Activated CD4-positive, alpha-beta T cell treated with anti-CD3 and anti-CD28 coated beads for 24 hours (primary cell): ENCODE results near the gene ASAP3.

Experiments used
- DNase-seq, 2 donors: peaks; one replicate each; pipeline ENCODE4 v3.0.0-alpha.2; 2020; ENCODE audit warnings: low read depth in 2 of 2

ASAP3 gene

DNA sequence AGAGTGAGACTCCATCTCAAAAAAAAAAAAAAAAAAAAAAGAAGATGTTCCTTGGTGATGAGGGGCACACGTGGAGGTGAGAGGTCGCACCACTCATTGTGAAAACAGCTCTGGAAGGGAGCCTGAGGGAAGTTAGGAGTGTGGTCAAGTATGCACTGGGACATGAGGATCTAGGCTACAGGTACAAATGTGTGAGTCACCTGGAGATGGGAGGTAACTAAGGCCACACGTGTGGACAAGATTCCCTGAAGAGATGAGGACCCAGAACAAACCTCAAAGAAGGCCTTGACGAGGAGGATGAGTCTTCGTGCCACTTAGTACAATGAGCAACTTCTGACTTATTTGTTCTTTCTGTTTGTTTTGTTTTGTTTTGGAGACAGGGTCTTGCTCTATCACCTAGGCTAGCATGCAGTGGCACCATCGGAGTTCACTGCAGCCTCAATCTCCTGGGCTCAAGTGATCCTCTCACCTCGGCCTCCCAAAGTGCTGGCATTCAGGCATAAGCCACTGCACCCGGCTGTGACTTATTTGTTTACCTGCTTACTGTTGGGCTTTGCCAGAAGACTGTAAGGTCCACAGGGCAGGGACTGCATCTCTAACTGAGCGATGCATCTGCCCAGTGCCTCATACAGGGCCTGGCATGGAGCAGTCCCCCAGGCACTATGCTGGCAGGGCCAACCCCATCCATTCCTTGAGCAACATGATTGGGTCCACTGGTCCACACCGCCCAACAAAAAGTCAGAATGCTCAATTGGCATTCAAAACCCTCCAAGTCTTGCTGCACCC lies 6.4 kb downstream of the ASAP3 start:
- no peak for DNase-seq

DNA sequence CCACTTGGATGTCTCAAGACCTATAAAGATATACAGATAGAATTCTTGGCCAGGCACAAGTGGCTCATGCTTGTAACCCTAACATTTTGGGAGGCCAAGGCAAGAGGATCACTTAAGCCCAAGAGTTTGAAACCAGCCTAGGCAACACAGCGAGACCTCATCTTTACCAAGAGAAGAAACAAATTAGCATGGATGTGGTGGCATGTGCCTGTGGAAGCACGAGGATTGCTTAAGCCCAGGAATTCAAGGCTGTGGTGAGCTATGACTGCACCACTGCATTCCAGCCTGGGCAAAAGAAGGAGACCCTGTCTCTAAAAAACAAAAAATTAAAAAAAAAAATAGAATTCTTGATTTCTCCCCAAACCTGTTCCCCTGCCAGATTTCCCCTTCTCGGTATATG lies 8.3 kb downstream of the ASAP3 start:
- no peak for DNase-seq

DNA sequence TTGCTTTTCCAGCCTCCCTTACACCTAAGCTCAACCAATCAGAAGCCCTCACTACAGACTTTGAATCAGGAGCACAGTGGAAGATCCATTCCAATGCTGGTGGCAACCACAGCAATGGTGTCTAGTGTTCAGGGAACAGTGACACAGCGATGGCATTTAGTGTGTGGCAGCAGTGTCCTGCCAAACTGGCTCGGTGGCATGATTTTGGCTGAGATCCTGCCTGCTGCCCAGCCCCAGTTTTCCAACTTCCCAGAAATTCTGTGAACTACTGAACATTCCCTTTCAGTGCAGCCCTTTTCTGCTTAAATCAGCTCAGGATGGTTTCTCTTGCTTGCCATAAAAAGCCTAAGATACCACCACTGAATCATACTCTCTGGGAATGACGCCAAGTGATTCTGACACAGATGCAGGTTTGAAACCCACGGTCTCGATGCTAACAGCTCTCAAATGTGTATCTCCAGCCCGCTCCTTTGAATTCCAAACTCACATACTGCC lies 8.8 kb downstream of the ASAP3 start:
- DNase-seq = no peak

DNA sequence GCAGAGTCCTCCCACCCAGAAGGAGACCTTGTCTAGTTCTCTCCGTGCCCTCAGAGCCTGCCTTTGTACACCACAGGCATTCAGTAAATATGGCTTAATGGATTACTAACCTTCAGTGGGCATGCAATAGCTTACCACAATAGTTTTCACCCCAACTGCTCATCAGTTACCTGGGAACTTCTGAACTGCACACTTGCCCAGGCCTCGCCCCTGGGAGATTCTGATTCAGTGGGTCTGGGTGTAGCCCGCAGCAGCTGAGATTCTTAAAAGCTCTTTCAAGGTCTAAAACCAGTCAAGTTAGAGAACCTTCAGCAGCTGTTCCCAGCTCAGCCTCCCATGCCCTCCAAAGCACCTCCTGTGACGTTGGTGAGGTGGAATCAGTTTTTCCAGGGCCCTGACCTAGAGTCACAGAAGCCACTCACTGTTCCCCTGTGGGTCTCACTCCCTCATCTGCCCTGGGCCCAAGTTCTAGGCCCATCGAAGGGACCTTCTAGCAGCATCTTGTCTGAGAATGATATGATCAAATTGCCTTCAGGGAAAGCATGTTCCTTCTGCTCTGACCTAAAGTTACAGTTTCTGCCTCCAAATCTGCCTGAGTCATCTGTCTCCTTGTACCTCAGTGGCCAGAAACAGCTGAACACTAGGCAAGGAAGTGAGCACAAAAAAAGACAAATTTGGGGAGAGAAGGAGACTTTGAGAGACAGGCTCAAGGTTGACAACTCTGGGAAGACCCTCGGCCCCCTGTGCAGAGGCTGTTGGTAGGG lies 10.8 kb downstream of the ASAP3 start:
- DNase-seq = no peak

DNA sequence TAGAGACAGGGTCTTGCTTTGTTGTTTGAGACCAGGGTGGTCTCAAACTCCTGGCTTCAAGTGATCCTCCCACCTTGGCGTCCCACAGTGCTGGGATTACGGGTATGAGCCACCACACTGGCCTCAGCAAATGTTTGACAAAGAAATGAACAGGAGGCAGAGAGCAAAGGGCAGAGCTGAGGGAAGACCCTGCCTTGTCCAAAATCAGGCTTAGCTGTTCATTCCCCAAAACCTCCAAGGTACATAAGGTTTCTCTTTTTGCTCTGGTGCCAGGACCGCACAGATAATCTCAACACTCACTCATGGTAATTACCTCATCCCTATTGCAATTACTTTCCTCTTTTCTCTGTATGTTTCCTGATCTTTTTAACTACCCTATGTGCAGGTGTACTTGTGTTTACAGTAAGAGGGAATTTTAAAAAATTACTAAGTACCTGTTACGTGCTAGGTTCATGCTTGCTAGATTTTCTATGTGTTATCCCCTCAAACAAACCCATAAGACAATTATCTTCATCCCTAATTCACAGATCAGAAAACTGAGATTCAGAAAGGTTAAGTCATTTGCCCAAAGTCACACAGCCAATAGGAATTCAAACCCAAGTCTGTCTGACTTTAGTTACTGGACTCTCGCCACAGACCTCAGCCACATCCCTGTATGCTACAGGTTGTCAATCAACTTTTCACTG lies 11.5 kb downstream of the ASAP3 start:
- DNase-seq = no peak

DNA sequence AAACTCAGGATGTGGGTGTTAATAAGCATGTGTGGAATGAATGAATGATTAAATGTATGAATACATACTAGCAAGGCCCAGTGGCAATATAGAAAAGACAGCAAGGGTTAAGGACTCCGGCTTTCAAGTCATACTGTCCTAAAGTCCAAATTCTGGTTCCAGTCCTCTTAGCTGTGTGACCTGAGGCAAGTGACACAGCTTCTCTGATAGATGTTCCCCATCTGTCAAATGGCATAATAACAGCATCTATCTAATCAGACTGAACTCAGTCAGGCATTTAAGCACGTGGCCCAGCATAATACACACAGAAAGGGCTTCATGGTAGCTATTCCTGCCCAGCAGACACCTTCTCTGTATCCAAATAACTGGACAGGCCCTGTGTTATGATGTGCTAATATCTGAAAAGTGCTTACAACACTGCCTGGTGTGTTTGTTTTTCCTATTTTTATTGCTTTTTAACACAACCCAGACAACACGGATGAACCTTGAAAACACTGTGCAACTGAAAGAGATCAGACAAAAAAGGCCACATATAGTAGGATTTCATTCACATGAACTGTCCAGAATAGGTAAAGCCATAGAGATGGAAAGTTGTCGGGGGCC lies 12.4 kb downstream of the ASAP3 start:
- no peak for DNase-seq

DNA sequence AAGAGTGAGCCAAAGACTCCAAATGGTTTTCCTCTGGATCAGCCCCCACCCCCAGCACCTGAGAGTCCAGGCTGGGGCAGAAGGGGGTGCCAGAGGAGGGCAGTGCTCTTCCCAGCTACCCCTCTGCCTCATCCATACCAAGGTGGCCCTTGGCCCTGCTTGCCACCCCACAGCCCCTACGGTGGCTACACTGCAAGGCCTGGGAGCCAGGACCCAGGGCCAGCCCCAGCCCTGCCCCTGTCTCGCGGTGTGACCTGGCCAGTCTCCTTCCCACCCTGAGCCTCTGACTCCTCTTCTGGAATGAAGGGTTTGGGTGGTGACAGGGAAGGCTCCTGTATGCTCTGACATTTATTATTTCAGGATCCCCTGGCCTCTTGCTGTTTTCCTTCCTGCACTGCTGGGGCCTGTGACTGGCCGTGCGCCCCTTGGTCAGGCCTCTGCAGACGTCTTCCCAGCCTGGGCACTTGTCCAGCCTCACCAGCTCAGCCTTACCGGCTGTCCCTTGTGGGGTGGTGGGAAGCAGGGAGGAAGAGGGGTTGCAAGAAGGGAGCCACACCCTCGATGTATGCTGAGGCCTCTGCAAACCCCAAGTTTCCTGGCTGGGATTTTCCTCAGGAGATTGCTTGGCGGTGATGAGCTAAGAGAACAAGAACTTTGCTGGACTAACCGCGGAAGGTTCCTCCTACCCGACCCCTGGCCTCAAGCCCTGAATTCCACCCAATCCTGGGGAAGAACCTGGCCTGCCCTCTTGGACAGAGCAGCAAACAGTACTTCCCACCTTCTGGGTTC lies 13.5 kb downstream of the ASAP3 start:
- no peak for DNase-seq

DNA sequence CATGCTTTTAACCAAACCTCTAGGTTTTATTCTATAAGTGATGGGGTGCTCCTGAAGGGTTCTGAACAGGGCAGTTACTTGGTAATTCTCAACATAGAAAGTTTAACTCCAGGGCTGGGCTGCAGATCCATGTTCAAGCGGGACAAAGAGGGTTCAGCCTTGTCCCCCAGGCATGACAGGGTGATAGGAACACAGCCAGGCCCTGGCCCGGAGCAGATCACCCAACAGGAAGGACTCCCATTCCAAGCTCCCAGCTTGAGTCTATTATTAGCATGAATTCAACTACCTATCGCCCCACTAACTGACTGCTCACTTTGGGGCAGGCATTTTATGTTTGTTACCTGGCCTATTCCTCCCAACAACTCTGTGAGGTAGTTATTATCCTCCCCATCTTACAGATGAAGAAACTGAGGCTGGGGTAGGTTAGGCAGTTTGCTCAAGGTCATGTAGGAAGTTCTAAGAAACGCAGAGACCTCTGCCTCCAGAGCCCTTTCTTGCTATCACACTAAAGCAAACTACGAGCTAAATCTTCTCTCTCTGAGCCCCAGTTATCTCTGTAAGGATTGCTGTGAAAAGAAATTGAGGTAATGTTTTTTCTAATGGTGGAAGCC lies 14.5 kb downstream of the ASAP3 start:
- no peak for DNase-seq

DNA sequence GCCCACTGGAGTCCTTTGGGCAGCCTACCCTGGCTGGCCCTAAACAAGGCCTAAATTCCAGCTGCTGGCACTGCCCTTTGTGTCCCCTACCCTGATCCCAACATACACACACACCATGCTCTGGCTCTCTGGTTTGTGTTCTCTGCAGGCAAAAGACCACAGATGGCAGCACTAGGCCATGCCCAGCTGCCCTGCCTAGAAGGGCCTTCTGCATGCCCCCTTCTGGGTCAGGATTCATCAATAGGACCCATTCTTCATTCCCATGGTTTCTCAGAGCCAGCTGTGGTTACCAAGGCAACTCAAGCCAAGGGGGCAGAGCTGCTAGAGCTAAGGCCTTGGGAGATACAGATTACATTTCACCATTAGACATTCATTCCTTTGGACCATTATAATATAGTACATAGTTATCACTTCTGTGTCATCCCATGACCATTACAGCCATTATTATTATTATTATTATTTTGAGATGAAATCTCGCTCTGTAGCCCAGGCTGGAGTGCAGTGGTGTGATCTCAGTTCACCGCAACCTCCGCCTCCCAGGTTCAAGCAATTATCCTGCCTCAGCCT lies 17.5 kb downstream of the ASAP3 start:
- no peak for DNase-seq

DNA sequence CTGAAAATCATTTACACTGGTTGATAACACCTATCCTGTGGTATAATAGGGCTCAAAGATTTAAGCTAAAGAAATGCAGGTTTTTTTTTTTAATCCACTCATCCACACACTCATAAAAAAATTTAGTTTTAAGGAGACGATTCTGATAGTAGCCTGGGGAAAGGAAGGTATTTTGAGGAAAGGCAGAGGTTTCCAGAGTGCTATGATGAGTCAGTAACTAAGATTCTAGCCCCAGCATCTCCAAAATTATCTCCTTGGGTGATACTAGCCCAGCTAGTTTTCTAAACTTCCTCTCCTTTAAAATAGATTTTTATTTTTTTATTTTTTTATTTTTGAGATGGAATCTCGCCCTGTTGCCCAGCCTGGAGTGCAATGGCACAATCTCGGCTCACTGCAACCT lies 20.7 kb downstream of the ASAP3 start:
- no peak for DNase-seq

DNA sequence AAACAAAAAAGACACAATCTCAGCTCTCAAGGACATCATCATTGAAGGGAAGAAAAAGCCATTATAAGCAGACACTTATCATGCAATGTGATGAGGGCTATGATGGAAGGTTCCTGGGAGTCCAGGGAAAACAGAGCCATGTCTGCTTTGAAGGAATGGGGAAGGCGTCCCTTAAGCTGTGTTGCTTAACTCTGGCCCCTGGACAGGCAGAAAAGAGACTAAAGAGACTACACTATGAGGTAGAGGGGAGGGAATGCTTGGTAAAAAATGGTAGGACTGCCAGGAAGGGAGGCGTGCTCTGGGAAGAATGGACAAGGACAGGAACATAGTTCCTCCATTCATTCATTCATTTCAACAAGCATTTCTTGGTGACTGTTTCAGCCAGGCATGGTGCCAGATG lies 21.2 kb downstream of the ASAP3 start:
- no peak for DNase-seq

DNA sequence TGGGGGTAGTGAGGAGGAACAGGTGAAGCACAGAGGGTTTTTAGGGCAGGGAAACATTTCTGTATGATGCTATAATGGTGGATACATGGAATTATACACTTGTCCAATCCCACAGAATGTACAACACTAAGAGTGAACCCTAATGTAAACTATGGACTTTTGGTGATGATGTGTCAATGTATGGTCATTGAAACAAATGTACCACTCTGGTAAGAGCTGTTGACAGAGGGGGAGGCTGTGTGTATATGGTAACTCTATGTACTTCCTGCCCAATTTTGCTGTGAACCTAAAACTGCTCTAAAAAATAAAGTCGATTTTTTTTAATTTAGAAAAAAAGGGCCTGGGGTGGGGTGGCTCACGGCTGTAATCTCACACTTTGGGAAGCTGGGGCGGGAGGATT lies 22.9 kb downstream of the ASAP3 start:
- no peak for DNase-seq

DNA sequence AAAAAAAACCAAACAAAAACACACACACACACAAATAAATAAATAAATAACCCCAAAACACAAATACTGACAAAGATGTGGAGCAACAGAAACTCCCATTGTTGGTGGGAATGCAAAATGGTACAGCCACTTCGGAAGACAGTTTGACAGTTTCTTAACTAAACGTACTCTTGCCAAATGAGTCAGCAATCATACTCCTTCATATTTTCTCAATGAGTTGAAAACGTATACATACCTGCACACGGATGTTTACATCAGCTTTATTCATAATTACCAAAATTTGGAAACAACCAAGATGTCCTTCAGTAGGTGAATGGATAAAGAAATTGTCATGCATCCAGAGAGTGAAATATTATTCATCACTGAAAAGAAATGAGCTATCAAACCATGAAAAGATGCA lies 23.5 kb downstream of the ASAP3 start:
- DNase-seq = no peak

DNA sequence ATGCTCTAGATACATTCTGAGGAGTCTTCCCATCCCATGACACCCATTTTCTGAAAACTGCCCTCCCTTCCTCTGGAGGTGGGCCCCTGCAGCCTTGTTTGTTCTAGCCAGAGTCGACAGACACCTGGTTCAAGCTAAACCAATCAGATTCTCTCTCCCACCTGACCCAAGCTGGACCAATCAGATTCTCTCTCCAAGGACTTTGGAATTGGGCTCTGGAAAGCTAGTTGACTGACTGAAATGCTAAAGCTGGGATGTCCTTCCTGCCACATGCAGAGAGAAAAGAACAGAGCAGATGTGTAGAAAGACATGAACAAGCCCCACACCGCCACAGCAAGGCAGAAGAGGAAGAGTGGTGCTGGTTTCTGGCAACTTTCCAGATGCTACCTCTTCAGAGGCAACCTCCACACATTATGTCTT lies 24.6 kb downstream of the ASAP3 start:
- DNase-seq = no peak

DNA sequence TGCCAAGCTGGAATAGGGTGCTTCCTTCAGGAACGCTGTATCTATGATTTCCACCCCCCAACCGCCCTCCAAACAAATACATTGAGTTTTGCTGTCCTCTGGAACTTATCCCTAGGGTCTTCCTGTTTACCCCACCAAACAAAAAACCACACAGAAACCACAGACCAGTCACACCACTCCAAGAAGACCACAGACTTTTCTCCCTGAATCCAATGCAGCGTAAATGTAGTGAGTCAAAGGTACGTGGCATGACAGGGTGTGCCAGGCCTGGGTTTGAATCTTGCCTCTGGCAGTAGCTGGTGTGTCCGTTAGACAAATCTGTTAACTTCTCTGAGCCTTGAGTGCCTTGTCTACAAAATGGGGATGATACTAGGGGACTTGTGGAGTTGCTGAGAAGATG lies 27.8 kb downstream of the ASAP3 start:
- DNase-seq = no peak

DNA sequence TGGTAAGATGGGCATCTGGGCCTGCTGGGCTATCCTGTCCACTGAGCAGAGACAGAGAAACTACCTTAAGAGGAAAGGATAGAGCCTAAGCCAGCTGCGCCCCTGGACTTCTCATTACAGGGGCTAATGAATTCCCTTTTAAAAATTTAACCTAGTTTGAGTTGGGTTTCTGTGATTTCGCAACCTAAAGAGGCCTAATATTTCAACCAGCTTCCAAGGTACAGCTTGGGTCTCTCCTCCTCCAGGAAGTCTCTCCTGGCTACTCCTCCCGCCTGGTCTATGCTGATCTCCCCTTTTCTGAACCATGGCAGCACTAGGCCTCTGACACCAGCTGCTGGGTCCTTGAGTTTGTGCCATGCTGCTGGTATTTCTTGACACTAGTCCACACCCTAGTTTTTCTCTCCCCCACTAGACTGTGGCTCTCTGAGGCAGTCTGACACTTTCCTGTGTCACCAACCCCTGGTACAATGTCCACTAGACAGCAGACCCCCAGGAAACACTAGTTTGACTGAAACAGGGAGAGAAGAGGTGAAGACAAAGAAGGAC lies 30.5 kb downstream of the ASAP3 start:
- DNase-seq = no peak

DNA sequence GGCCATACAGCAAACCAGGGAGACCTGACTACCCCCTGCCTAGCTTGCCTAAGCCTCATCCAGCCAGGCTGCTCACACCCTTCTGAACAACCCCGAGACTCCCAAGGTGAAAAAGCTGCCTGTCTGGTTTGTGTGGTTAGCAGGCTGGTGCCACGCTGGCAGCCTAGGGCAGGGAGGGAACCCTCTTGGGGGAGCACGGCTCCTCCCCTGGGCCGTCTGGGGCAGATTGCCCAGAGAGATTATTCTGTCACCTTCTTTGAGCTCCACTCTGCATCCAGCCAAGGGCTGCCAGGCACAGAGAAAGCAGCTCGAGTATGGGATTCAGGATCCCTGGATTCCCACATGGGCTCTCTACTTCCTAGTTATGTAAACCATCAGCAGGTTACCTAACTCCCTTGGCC lies 32.0 kb downstream of the ASAP3 start:
- DNase-seq = no peak

DNA sequence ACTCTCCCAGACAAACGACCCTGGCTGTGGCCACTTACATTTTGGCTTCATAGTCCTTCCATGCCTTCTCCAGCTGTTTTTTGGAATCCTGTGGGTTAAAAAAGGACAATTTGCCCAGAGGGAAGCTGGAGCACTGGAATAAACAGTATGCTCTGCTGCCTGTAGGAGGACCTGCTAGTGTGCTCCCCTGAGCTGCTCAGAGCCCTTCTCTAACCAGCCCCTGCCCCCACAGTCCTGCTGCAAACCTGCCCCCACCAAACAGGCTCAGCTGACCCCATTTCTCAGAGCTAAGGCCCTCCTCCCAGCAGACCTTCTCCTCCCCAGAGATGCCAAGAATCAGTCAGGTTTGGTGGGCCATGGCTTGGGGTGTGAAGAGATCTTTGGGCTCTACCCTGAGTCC lies 32.5 kb downstream of the ASAP3 start:
- DNase-seq = no peak

DNA sequence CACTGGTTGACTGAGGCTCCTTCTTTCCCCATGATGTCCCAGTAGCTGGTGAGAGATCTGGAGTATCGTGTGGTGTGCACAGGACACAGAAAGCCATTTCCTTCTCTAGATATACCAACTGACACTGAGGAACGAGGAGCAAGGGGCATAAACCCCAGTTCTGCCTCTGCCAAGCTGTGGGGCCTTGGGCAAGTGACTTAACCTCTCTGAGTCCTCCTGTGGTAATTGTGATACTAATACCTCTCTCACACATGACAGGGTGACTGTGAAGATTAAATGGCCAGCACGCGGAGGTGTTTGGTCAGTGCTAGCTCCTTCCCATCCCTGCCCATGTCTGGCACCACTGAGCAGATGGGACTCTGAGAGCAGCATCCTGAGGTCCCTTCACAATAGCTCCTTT lies 33.1 kb downstream of the ASAP3 start:
- DNase-seq = no peak

DNA sequence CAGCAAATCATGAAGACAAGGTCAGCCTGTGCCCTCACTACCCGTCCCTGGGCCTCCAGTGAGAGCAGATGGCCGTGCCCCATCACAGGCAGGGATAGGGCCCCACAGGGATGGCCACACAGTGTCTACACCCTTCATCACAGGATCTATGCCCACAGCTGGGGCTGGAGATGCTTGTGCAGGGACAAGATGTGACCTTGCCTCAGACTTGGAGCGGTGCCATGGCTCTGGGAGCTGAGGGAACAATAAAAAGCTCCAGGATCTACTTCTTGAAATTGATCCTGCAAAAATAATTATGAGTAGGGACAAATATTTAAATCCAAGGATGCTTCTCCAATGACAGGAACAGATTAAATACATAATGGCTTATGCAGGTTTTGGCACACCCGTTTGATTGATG lies 34.0 kb downstream of the ASAP3 start:
- DNase-seq = no peak
